Kidney epithelial cell (primary cell): ENCODE data around the gene TP53BP2. TPM values are rescaled to one million over a fixed set of nuclear protein-coding genes. Genes with fewer than 3 reads are reported as not detected.
A peak's percentile ranks its signal among the peaks of the same experiment; 100 is the strongest.
"Not testable (repeated sequence)": the region's sequence is repeated elsewhere in the genome, so short reads cannot be mapped to it uniquely, and the experiment has no call there.

Source experiments
- DNase-seq: peaks from one replicate; pipeline ENCODE4 v3.0.0-alpha.2; 2010; ENCODE audit warnings: low read depth
- H3K27me3 ChIP-seq: 2 replicates; pipeline ENCODE4 v1.6.0; 2011; ENCODE audit warnings: low read length; ENCODE audit not compliant: control insufficient read depth, insufficient read depth
- H3K36me3 ChIP-seq: 2 replicates; pipeline ENCODE4 v1.5.1; 2011; ENCODE audit warnings: low read length; ENCODE audit not compliant: control insufficient read depth, insufficient read depth
- H3K4me3 ChIP-seq: 2 replicates; pipeline ENCODE4 v1.5.1; 2011; ENCODE audit warnings: low read depth, mild to moderate bottlenecking, control low read depth, low read length
- total RNA-seq: library from RNA; depleted of rRNA; stranded (reverse); fragments of >200 nt; gene quantifications from 2 replicates; pipeline ENCODE4 v1.2.3, GENCODE V29; 2015
- TF ChIP-seq, protein P1 (sequence below): IDR thresholded peaks from 2 replicates; pipeline ENCODE4 v1.5.1; 2011; ENCODE audit warnings: mild to moderate bottlenecking, moderate library complexity, low read length, control low read depth, inconsistent platforms; ENCODE audit not compliant: insufficient read depth, poor library complexity, severe bottlenecking

Gene TP53BP2, protein sequence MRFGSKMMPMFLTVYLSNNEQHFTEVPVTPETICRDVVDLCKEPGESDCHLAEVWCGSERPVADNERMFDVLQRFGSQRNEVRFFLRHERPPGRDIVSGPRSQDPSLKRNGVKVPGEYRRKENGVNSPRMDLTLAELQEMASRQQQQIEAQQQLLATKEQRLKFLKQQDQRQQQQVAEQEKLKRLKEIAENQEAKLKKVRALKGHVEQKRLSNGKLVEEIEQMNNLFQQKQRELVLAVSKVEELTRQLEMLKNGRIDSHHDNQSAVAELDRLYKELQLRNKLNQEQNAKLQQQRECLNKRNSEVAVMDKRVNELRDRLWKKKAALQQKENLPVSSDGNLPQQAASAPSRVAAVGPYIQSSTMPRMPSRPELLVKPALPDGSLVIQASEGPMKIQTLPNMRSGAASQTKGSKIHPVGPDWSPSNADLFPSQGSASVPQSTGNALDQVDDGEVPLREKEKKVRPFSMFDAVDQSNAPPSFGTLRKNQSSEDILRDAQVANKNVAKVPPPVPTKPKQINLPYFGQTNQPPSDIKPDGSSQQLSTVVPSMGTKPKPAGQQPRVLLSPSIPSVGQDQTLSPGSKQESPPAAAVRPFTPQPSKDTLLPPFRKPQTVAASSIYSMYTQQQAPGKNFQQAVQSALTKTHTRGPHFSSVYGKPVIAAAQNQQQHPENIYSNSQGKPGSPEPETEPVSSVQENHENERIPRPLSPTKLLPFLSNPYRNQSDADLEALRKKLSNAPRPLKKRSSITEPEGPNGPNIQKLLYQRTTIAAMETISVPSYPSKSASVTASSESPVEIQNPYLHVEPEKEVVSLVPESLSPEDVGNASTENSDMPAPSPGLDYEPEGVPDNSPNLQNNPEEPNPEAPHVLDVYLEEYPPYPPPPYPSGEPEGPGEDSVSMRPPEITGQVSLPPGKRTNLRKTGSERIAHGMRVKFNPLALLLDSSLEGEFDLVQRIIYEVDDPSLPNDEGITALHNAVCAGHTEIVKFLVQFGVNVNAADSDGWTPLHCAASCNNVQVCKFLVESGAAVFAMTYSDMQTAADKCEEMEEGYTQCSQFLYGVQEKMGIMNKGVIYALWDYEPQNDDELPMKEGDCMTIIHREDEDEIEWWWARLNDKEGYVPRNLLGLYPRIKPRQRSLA
- 97.1 and 100.0 TPM in 2 replicates for total RNA-seq

GRCh38 chr1:223845810-223846682, at the start of gene TP53BP2:
Gene TP53BP2 (minus strand): TSS chr1:223845947. CDS start chr1:223845680, 267 bp downstream.
- TF ChIP-seq, protein P1, sequence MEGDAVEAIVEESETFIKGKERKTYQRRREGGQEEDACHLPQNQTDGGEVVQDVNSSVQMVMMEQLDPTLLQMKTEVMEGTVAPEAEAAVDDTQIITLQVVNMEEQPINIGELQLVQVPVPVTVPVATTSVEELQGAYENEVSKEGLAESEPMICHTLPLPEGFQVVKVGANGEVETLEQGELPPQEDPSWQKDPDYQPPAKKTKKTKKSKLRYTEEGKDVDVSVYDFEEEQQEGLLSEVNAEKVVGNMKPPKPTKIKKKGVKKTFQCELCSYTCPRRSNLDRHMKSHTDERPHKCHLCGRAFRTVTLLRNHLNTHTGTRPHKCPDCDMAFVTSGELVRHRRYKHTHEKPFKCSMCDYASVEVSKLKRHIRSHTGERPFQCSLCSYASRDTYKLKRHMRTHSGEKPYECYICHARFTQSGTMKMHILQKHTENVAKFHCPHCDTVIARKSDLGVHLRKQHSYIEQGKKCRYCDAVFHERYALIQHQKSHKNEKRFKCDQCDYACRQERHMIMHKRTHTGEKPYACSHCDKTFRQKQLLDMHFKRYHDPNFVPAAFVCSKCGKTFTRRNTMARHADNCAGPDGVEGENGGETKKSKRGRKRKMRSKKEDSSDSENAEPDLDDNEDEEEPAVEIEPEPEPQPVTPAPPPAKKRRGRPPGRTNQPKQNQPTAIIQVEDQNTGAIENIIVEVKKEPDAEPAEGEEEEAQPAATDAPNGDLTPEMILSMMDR = peak; percentile 66
- DNase-seq = peak; percentile 47
- Histone ChIP-seq H3K36me3 (no peaks in the 10 kb centered on the region), H3K27me3 (no peaks in the 10 kb centered on the region), H3K4me3 (peak within 1 kb of the TSS; percentile 94)

- not testable (repeated sequence) for H3K27me3 ChIP-seq, H3K36me3 ChIP-seq, H3K4me3 ChIP-seq, DNase-seq
These were observed 44.7 kb upstream of the TP53BP2 start for GRCh38 chr1:223890494-223890893.

DNA sequence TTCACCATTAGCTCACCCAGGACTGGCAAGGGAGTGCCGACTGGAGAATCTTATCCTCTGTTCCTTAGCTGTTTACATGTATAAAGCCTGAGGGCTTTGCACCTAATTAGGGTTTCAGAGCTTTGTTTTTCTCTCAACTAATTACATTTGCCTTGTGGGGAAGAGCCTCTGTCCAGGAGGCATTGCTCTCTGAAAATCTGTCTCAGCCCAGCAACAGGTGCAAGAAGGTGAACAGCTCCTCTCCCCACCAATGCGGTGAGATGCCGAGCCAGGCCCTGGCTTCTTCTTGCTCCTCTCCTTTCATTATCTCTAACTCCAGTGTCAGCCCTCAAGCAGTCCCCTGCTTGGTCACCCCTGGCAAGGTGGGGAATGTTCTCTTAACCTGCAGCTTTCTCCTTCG, 43.6 kb upstream of the TP53BP2 start:
- not testable (repeated sequence) for H3K36me3 ChIP-seq, H3K27me3 ChIP-seq, DNase-seq, H3K4me3 ChIP-seq

- TF ChIP-seq, protein P1 = no peak
- Histone ChIP-seq H3K27me3 (no peaks in the 10 kb centered on the region), H3K4me3 (no peak overlapping the region), H3K36me3 (no peaks in the 10 kb centered on the region)
- peak; percentile 100 for DNase-seq
These were observed 42.1 kb upstream of the TP53BP2 start for GRCh38 chr1:223887747-223888418.

- DNase-seq = no peak
- Histone ChIP-seq H3K27me3 (no peaks in the 10 kb centered on the region), H3K36me3 (no peaks in the 10 kb centered on the region), H3K4me3 (no peak overlapping the region)
- TF ChIP-seq, protein P1 = no peak
These were observed 40.8 kb upstream of the TP53BP2 start for GRCh38 chr1:223886516-223886921.

DNA sequence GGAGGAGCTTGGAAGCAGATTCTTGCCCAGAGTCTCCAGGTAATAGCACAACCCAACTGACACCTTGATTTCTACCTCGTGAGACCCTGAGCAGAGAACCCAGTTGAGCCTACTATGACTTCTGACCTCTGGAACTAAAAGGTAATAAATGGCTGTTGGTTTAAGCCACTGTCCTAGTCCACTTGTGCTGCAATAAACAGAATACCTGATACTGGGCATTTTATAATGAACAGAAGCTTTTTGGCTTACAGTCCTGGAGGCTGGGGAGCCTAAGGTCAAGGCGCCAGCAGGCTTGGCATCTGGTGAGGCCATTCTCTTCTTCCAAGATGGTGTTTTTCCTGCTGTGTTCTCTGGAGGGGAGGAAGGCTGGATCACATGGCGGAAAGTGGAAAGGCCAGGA, 39.9 kb upstream of the TP53BP2 start:
- H3K4me3 ChIP-seq = no peak overlapping the region
- DNase-seq = no peak
- TF ChIP-seq, protein P1 = no peak
- H3K27me3 ChIP-seq = no peaks in the 10 kb centered on the region
- H3K36me3 ChIP-seq = no peaks in the 10 kb centered on the region
